Activated T-cell treated with anti-CD3 and anti-CD28 coated beads for 1 hour (primary cell): ENCODE data around the gene SPP1.
"Not testable (repeated sequence)": the region's sequence is repeated elsewhere in the genome, so short reads cannot be mapped to it uniquely, and the experiment has no call there.

ENCODE experiments used
- DNase-seq: peaks from one replicate; pipeline ENCODE4 v3.0.0-alpha.2; 2020; ENCODE audit warnings: low read depth

SPP1 gene

DNA sequence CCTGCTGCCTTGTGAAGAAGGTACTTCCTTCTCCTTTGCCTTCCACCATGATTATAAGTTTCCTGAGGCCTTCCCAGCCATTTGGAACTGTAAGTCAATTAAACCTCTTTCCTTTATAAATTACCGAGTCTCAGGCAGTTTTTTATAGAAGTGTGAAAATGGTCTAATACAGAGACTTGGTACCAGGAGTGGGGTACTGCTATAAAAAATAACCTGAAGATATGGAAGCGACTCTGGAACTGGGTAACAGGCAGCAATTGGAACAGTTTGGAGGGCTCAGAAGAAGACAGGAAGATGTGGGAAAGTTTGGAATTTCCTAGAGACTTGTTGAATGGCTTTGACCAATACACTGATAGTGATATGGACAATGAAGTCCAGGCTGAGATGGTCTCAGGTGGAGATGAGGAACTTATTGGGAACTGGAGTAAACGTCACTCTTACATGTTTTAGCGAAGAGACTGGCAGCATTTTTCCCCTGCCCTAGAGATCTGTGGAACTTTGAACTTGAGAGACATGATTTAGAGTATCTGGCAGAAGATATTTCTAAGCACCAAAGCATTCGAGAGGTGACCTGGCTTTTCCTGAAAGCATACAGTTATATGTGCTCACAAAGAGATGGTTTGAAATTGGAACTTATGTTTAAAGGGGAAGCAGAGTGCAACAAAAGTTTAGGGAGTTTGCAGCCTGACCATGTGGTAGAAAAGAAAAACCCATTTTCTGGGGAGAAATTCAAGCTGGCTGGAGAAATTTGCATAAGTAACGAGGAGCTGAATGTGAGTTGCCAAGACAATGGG, 50.6 kb downstream of the SPP1 start:
- DNase-seq = not testable (repeated sequence)

DNA sequence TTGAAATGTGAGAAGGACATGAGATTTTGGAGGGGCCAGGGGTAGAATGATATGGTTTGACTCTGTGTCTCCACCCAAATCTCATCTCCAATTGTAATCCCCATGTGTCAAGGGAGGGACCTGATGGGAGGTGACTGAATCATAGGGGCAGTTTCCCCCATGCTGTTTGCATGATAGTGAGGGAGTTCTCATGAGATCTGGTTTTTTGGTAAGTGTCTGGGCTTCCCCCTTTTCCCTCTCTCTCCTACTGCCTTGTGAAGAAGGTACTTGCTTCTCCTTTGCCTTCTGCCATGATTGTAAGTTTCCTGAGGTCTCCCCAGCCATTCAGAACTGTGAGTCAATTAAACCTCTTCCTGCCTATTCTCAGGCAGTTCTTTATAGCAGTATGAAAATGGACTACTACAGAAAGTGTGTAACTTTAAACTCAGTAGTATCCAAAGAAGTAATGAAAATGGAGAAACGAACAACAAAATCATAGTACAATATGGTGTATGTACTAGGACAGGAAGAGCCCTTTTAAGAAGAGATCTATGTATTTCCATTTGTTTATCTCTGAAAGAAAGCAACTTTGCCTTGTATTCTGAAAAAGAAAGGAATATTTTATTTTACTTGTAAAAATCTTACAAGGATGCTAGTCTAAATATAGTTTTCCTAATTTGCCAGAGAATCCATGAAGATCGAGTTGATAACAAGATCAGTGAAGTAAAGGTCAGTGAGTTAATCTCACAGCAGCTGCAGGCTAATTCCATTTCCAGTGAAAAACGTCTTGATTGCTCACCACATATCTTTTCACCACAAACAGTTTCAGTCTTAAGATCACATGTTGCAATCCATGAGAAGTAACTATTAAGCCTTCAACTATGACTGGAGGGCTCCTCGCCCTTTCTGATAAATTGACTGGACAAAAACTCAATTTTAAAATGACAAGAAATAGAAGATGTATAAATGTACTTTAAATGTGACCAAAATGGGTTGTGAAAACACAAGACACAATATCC, 52.4 kb downstream of the SPP1 start:
- no peak for DNase-seq

- DNase-seq = no peak
These were observed 53.4 kb downstream of the SPP1 start for GRCh38 chr4:88028946-88029345.

- DNase-seq = no peak
These were observed 54.0 kb downstream of the SPP1 start for GRCh38 chr4:88029556-88029955.

GRCh38 chr4:88030565-88031310, 55.2 kb downstream of the SPP1 start:
- DNase-seq = no peak
